Activated CD8-positive, alpha-beta T cell treated with anti-CD3 and anti-CD28 coated beads, Interleukin-2, amount 10 ng/mL, durations not matched to agents 7 days and 5 days (primary cell): ENCODE data around the gene B3GAT1. TPM values are rescaled to one million over a fixed set of nuclear protein-coding genes. Genes with fewer than 3 reads are reported as not detected.
A peak's percentile ranks its signal among the peaks of the same experiment; 100 is the strongest.

Source experiments
- ATAC-seq: fragments of 150-1000 bp; cut with Tn5 transposase; one replicate; pipeline ENCODE4 v1.10.0; 2021; ENCODE audit warnings: moderate library complexity
- CTCF ChIA-PET: fragments of 350-600 bp; sonication (Branson Sonifier 250); formaldehyde crosslinking; loops from one replicate; lab custom pipeline; 2021; ENCODE audit warnings: antibody characterized with exemption; lab: Charles Lee
- POLR2A ChIA-PET: fragments of 350-600 bp; sonication (Branson Sonifier 250); formaldehyde crosslinking; loops from one replicate; lab custom pipeline; 2021; ENCODE audit warnings: antibody characterized with exemption; lab: Charles Lee
- DNase-seq: peaks from one replicate; pipeline ENCODE4 v3.0.0-alpha.2; 2020
- H3K27ac Mint-ChIP-seq: one replicate; pipeline ENCODE4 v1.8.0; 2021; ENCODE audit warnings: mild to moderate bottlenecking, mixed read lengths
- H3K27me3 Mint-ChIP-seq: one replicate; pipeline ENCODE4 v1.8.0; 2021; ENCODE audit warnings: low read depth, mixed read lengths
- H3K36me3 Mint-ChIP-seq: one replicate; pipeline ENCODE4 v1.8.0; 2021; ENCODE audit warnings: low read depth, mixed read lengths
- H3K4me1 Mint-ChIP-seq: one replicate; pipeline ENCODE4 v1.8.0; 2021; ENCODE audit warnings: low read depth, mixed read lengths
- H3K4me3 Mint-ChIP-seq: one replicate; pipeline ENCODE4 v1.8.0; 2021; ENCODE audit warnings: mild to moderate bottlenecking, mixed read lengths
- H3K9me3 Mint-ChIP-seq: one replicate; pipeline ENCODE4 v1.8.0; 2022; ENCODE audit warnings: mixed read lengths; ENCODE audit not compliant: insufficient read depth
- total RNA-seq, 2 experiments: library from RNA; stranded (reverse); gene quantifications; one replicate each; pipeline ENCODE4 v1.2.3, GENCODE V29; 2021

The B3GAT1 gene
- total RNA-seq, 2 experiments from 2014 or later: 0.13 to 0.31 TPM

GRCh38 chr11:134362192-134362901 is 49.7 kb downstream of the B3GAT1 start:
- Mint-ChIP-seq H3K4me1 (peaks cover 14% of the 10 kb centered on the region), H3K4me3 (no peak overlapping the region), H3K27me3 (peaks cover 4% of the 10 kb centered on the region), H3K9me3 (no peaks in the 10 kb centered on the region), H3K36me3 (no peaks in the 10 kb centered on the region), H3K27ac (no peak overlapping the region)
- DNase-seq: no peak
- CTCF ChIA-PET: no interaction called here
- POLR2A ChIA-PET: no interaction called here
- ATAC-seq: no peak

GRCh38 chr11:134361661-134362060 is 50.4 kb downstream of the B3GAT1 start:
- DNase-seq (no peak), ATAC-seq (no peak)
- peaks cover 4% of the 10 kb centered on the region for H3K27me3 Mint-ChIP-seq
- peaks cover 14% of the 10 kb centered on the region for H3K4me1 Mint-ChIP-seq
- H3K27ac Mint-ChIP-seq: no peak overlapping the region
- no peaks in the 10 kb centered on the region for H3K9me3 Mint-ChIP-seq
- no peaks in the 10 kb centered on the region for H3K36me3 Mint-ChIP-seq
- H3K4me3 Mint-ChIP-seq: no peak overlapping the region
- POLR2A ChIA-PET: no interaction called here
- CTCF ChIA-PET: no interaction called here

GRCh38 chr11:134360050-134360835 is 51.8 kb downstream of the B3GAT1 start:
- Mint-ChIP-seq H3K4me1 (peaks cover 14% of the 10 kb centered on the region), H3K27me3 (peaks cover 4% of the 10 kb centered on the region), H3K9me3 (no peaks in the 10 kb centered on the region), H3K36me3 (no peaks in the 10 kb centered on the region), H3K27ac (no peak overlapping the region), H3K4me3 (peak overlapping the region; percentile 34)
- peak; percentile 97 for ATAC-seq
- ChIA-PET CTCF (interaction anchor here (0.7 to 0.9 kb wide), 2 partner anchors 11 to 14 kb away, joined by 3 read pairs; no protein-coding TSS in a partner anchor), POLR2A (no interaction called here)
- peak; percentile 84 for DNase-seq

- Mint-ChIP-seq H3K27ac (no peak overlapping the region), H3K36me3 (no peaks in the 10 kb centered on the region), H3K4me3 (no peak overlapping the region), H3K27me3 (peaks cover 9% of the 10 kb centered on the region), H3K9me3 (no peaks in the 10 kb centered on the region), H3K4me1 (peaks cover 14% of the 10 kb centered on the region)
- CTCF ChIA-PET: interaction anchor here (0.7 to 0.9 kb wide), 2 partner anchors 10 to 97 kb away, joined by 3 read pairs; no protein-coding TSS in a partner anchor
- DNase-seq (no peak), ATAC-seq (no peak)
- POLR2A ChIA-PET: no interaction called here
Observed at GRCh38 chr11:134359646-134360045, 52.4 kb downstream of the B3GAT1 start.

- Mint-ChIP-seq H3K27me3 (peaks cover 9% of the 10 kb centered on the region), H3K4me1 (peaks cover 14% of the 10 kb centered on the region), H3K9me3 (no peaks in the 10 kb centered on the region), H3K36me3 (no peaks in the 10 kb centered on the region), H3K27ac (no peak overlapping the region), H3K4me3 (no peak overlapping the region)
- ChIA-PET CTCF (interaction anchor here (0.7 to 0.9 kb wide), 2 partner anchors 9 to 97 kb away, joined by 3 read pairs; no protein-coding TSS in a partner anchor), POLR2A (no interaction called here)
- DNase-seq: no peak
- ATAC-seq: no peak
Observed at GRCh38 chr11:134358856-134359490, 53.1 kb downstream of the B3GAT1 start.

GRCh38 chr11:134358165-134358855 is 53.7 kb downstream of the B3GAT1 start:
- Mint-ChIP-seq H3K27me3 (peaks cover 13% of the 10 kb centered on the region), H3K9me3 (no peaks in the 10 kb centered on the region), H3K27ac (no peak overlapping the region), H3K4me3 (no peak overlapping the region), H3K4me1 (peaks cover 14% of the 10 kb centered on the region), H3K36me3 (no peaks in the 10 kb centered on the region)
- ChIA-PET POLR2A (no interaction called here), CTCF (no interaction called here)
- no peak for DNase-seq
- ATAC-seq: no peak

GRCh38 chr11:134357545-134357839 is 54.5 kb downstream of the B3GAT1 start:
- Mint-ChIP-seq H3K9me3 (no peaks in the 10 kb centered on the region), H3K27me3 (peaks cover 13% of the 10 kb centered on the region), H3K4me3 (no peak overlapping the region), H3K36me3 (no peaks in the 10 kb centered on the region), H3K27ac (no peak overlapping the region), H3K4me1 (peaks cover 14% of the 10 kb centered on the region)
- DNase-seq (no peak), ATAC-seq (no peak)
- POLR2A ChIA-PET: no interaction called here
- CTCF ChIA-PET: no interaction called here

- peaks cover 12% of the 10 kb centered on the region for H3K4me1 Mint-ChIP-seq
- ChIA-PET POLR2A (no interaction called here), CTCF (no interaction called here)
- H3K4me3 Mint-ChIP-seq: no peak overlapping the region
- no peak overlapping the region for H3K27ac Mint-ChIP-seq
- DNase-seq: no peak
- no peak for ATAC-seq
- H3K9me3 Mint-ChIP-seq: no peaks in the 10 kb centered on the region
- H3K36me3 Mint-ChIP-seq: no peaks in the 10 kb centered on the region
- H3K27me3 Mint-ChIP-seq: peaks cover 11% of the 10 kb centered on the region
Observed at GRCh38 chr11:134356656-134357544, 55.1 kb downstream of the B3GAT1 start.

GRCh38 chr11:134355656-134356055 is 56.4 kb downstream of the B3GAT1 start:
- peaks cover 10% of the 10 kb centered on the region for H3K27me3 Mint-ChIP-seq
- POLR2A ChIA-PET: no interaction called here
- no peak overlapping the region for H3K27ac Mint-ChIP-seq
- DNase-seq: no peak
- H3K4me3 Mint-ChIP-seq: no peak overlapping the region
- CTCF ChIA-PET: interaction anchor here (1.5 kb wide), 1 partner anchor 77 kb away, joined by 4 read pairs; no protein-coding TSS in a partner anchor
- no peaks in the 10 kb centered on the region for H3K9me3 Mint-ChIP-seq
- peaks cover 10% of the 10 kb centered on the region for H3K4me1 Mint-ChIP-seq
- H3K36me3 Mint-ChIP-seq: no peaks in the 10 kb centered on the region
- no peak for ATAC-seq

- Mint-ChIP-seq H3K4me1 (peaks cover 7% of the 10 kb centered on the region), H3K36me3 (no peaks in the 10 kb centered on the region), H3K27ac (no peak overlapping the region), H3K4me3 (no peak overlapping the region), H3K9me3 (no peaks in the 10 kb centered on the region), H3K27me3 (peaks cover 10% of the 10 kb centered on the region)
- POLR2A ChIA-PET: no interaction called here
- ATAC-seq (no peak), DNase-seq (no peak)
- CTCF ChIA-PET: interaction anchor here (1.5 kb wide), 1 partner anchor 77 kb away, joined by 4 read pairs; no protein-coding TSS in a partner anchor
Observed at GRCh38 chr11:134355136-134355535, 56.9 kb downstream of the B3GAT1 start.

- no peak overlapping the region for H3K4me3 Mint-ChIP-seq
- no peak for ATAC-seq
- POLR2A ChIA-PET: interaction anchor here (0.7 kb wide), 1 partner anchor 34 kb away, joined by 3 read pairs; no protein-coding TSS in a partner anchor
- no peaks in the 10 kb centered on the region for H3K9me3 Mint-ChIP-seq
- CTCF ChIA-PET: no interaction called here
- H3K4me1 Mint-ChIP-seq: peaks cover 11% of the 10 kb centered on the region
- peaks cover 10% of the 10 kb centered on the region for H3K27me3 Mint-ChIP-seq
- no peak for DNase-seq
- no peak overlapping the region for H3K27ac Mint-ChIP-seq
- H3K36me3 Mint-ChIP-seq: no peaks in the 10 kb centered on the region
Observed at GRCh38 chr11:134352111-134352510, 59.9 kb downstream of the B3GAT1 start.
